Uterus (tissue), 4 donors: Measurements from ENCODE around the gene ARAP3. TPM values are rescaled to one million over a fixed set of nuclear protein-coding genes. Genes with fewer than 3 reads are reported as not detected.

Source experiments
- DNase-seq, 2 donors: peaks; one replicate each; pipeline ENCODE4 v3.0.0-alpha.2; 2019 to 2020
- H3K27ac ChIP-seq, 2 donors: fragments of 200-600 bp; sonication (generic); 1 replicate in 1 of 2; 2 replicates in 1 of 2; pipeline ENCODE4 v1.5.1; 2016 to 2018
- H3K27me3 ChIP-seq, 2 donors: fragments of 200-600 bp; sonication (generic); one replicate each; pipeline ENCODE4 v1.5.1; 2018 to 2019; ENCODE audit warnings: control low read depth in 1 of 2
- H3K36me3 ChIP-seq, 2 donors: fragments of 200-600 bp; sonication (generic); one replicate each; pipeline ENCODE4 v1.5.1; 2019; ENCODE audit warnings: control low read depth in 1 of 2
- H3K4me1 ChIP-seq, 2 donors: fragments of 200-600 bp; sonication (generic); one replicate each; pipeline ENCODE4 v1.5.1; 2018 to 2019; ENCODE audit warnings: control low read depth in 1 of 2
- H3K4me3 ChIP-seq, 2 donors: fragments of 200-600 bp; sonication (generic); 1 replicate in 1 of 2; 2 replicates in 1 of 2; pipeline ENCODE4 v1.5.1; 2018 to 2019; ENCODE audit warnings: mild to moderate bottlenecking in 1 of 2
- H3K9me3 ChIP-seq, 2 donors: fragments of 200-600 bp; sonication (generic); one replicate each; pipeline ENCODE4 v1.5.1; 2019; ENCODE audit warnings: control low read depth in 1 of 2
- CTCF ChIP-seq, 4 experiments: fragments of 200-600 bp in 2 of 4; fragments of 450-650 bp in 2 of 4; sonication (generic) in 2 of 4; IDR thresholded peaks; one replicate each; pipeline ENCODE4 v1.5.1; 2016 to 2019; ENCODE audit warnings: antibody characterized with exemption in 4 of 4, mild to moderate bottlenecking in 2 of 4, moderate library complexity in 1 of 4
- POLR2A ChIP-seq, 2 donors: fragments of 450-650 bp; IDR thresholded peaks; one replicate each; pipeline ENCODE4 v1.6.1; 2016; ENCODE audit warnings: antibody characterized with exemption in 2 of 2, mild to moderate bottlenecking in 1 of 2, moderate library complexity in 1 of 2
- intact Hi-C: fragments of 100-400 bp; cut with DNase I; formaldehyde crosslinking; loops from one replicate; pipeline ENCODE4 v1.15.1; 2023; ENCODE audit warnings: low total_unique reads
- total RNA-seq, 4 donors: library from RNA; depleted of rRNA in 3 of 4; stranded (reverse); fragments of >200 nt in 3 of 4; gene quantifications; one replicate each; pipeline versions ENCODE4 v1.1.0 to v1.2.4, GENCODE V29; 2014 to 2023
- donor health status: DM: yes; HTN: yes; CAD: no.

Gene ARAP3
- total RNA-seq, 4 donors from 2014 or later: 4.1 to 39.9 (median 12.5) TPM

GRCh38 chr5:141694479-141694878 is 12.4 kb upstream of the ARAP3 start:
- DNase-seq: no peak
- Histone ChIP-seq H3K9me3 (no peaks in the 10 kb centered on the region), H3K4me3 (no peak overlapping the region), H3K36me3 (no peaks in the 10 kb centered on the region), H3K27ac (no peak overlapping the region), H3K4me1 (no peaks in the 10 kb centered on the region), H3K27me3 (no peaks in the 10 kb centered on the region)
- intact Hi-C loops: loop anchor here (5.0 kb wide), 1 partner anchor 263 kb away; the partner anchor contains the start of gene PCDH12
- TF ChIP-seq POLR2A (IDR thresholded peaks at IDR 0.05): no peak
- TF ChIP-seq CTCF (IDR thresholded peaks at IDR 0.05): no peak

- no peaks in the 10 kb centered on the region for H3K9me3 ChIP-seq
- no peaks in the 10 kb centered on the region for H3K36me3 ChIP-seq
- TF ChIP-seq CTCF (IDR thresholded peaks at IDR 0.05) (no peak), POLR2A (IDR thresholded peaks at IDR 0.05) (no peak)
- no peak overlapping the region for H3K27ac ChIP-seq
- no peaks in the 10 kb centered on the region for H3K27me3 ChIP-seq
- no peak for DNase-seq
- no peaks in the 10 kb centered on the region for H3K4me1 ChIP-seq
- intact Hi-C loops: loop anchor here (5.0 kb wide), 1 partner anchor 264 kb away; the partner anchor contains the start of gene PCDH12
- H3K4me3 ChIP-seq: no peak overlapping the region
Observed at GRCh38 chr5:141692919-141693725, 11.1 kb upstream of the ARAP3 start.

GRCh38 chr5:141692533-141692888 is 10.5 kb upstream of the ARAP3 start:
- H3K27me3 ChIP-seq: no peaks in the 10 kb centered on the region

GRCh38 chr5:141691867-141692532 is 10.0 kb upstream of the ARAP3 start:
- H3K4me3 ChIP-seq: no peak overlapping the region

More at GRCh38 chr5:141692533-141692888, 10.5 kb upstream of the ARAP3 start:
- TF ChIP-seq CTCF (IDR thresholded peaks at IDR 0.05): no peak
- no peak for TF ChIP-seq POLR2A (IDR thresholded peaks at IDR 0.05)
- H3K27ac ChIP-seq: no peak overlapping the region
- DNase-seq: no peak
- H3K4me1 ChIP-seq: no peaks in the 10 kb centered on the region
- H3K36me3 ChIP-seq: no peaks in the 10 kb centered on the region
- intact Hi-C loops: loop anchor here (5.0 kb wide), 1 partner anchor 265 kb away; the partner anchor contains the start of gene PCDH12
- H3K9me3 ChIP-seq: no peaks in the 10 kb centered on the region
- no peak overlapping the region for H3K4me3 ChIP-seq

More at GRCh38 chr5:141691867-141692532, 10.0 kb upstream of the ARAP3 start:
- intact Hi-C loops: loop anchor here (5.0 kb wide), 1 partner anchor 265 kb away; the partner anchor contains the start of gene PCDH12
- H3K4me1 ChIP-seq: no peaks in the 10 kb centered on the region
- no peaks in the 10 kb centered on the region for H3K36me3 ChIP-seq
- H3K27me3 ChIP-seq: no peaks in the 10 kb centered on the region
- peak; percentile 74 to 88 for DNase-seq
- TF ChIP-seq CTCF (IDR thresholded peaks at IDR 0.05) (peak; percentile 97 to 99 (median 98)), POLR2A (IDR thresholded peaks at IDR 0.05) (no peak)
- no peak overlapping the region for H3K27ac ChIP-seq
- no peaks in the 10 kb centered on the region for H3K9me3 ChIP-seq
